GM08714 (cell line): ENCODE data around the gene SKP1.

ENCODE experiments used
- H3K4me3 ChIP-seq: fragments of 200-500 bp; sonication (Bioruptor generic); 2 replicates; pipeline ENCODE4 v1.5.1; 2014; ENCODE audit warnings: mild to moderate bottlenecking, low read length, inconsistent platforms
- ZNF274 ChIP-seq: IDR thresholded peaks from 2 replicates; pipeline ENCODE4 v1.6.1; 2012; ENCODE audit warnings: mild to moderate bottlenecking, low read depth, low read length

Gene SKP1

GRCh38 chr5:134131578-134132350 is 45.0 kb downstream of the SKP1 start:
- no peak overlapping the region for H3K4me3 ChIP-seq
- TF ChIP-seq ZNF274, result no peak

- no peak for TF ChIP-seq ZNF274
- no peak overlapping the region for H3K4me3 ChIP-seq
Measured at GRCh38 chr5:134131165-134131564, 45.6 kb downstream of the SKP1 start.

GRCh38 chr5:134130239-134130945 is 46.4 kb downstream of the SKP1 start:
- H3K4me3 ChIP-seq, result no peak overlapping the region
- TF ChIP-seq ZNF274, result no peak

- no peak overlapping the region for H3K4me3 ChIP-seq
- no peak for TF ChIP-seq ZNF274
Measured at GRCh38 chr5:134129411-134130238, 47.1 kb downstream of the SKP1 start.

GRCh38 chr5:134128648-134128995 is 48.1 kb downstream of the SKP1 start:
- H3K4me3 ChIP-seq, result no peak overlapping the region
- TF ChIP-seq ZNF274, result no peak

GRCh38 chr5:134127988-134128647 is 48.6 kb downstream of the SKP1 start:
- TF ChIP-seq ZNF274, result no peak
- H3K4me3 ChIP-seq, result no peak overlapping the region

- H3K4me3 ChIP-seq, result no peak overlapping the region
- TF ChIP-seq ZNF274, result no peak
Measured at GRCh38 chr5:134127376-134127861, 49.3 kb downstream of the SKP1 start.

- no peak for TF ChIP-seq ZNF274
- no peak overlapping the region for H3K4me3 ChIP-seq
Measured at GRCh38 chr5:134125039-134126015, 51.4 kb downstream of the SKP1 start.

- TF ChIP-seq ZNF274, result no peak
- H3K4me3 ChIP-seq, result no peak overlapping the region
Measured at GRCh38 chr5:134124289-134125038, 52.3 kb downstream of the SKP1 start.

- H3K4me3 ChIP-seq, result no peak overlapping the region
- no peak for TF ChIP-seq ZNF274
Measured at GRCh38 chr5:134123360-134123759, 53.4 kb downstream of the SKP1 start.

- TF ChIP-seq ZNF274, result no peak
- no peak overlapping the region for H3K4me3 ChIP-seq
Measured at GRCh38 chr5:134122530-134122929, 54.2 kb downstream of the SKP1 start.
